ENCODE measurements around the gene MARCHF3.
"Not testable (repeated sequence)": the region's sequence is repeated elsewhere in the genome, so short reads cannot be mapped to it uniquely, and the experiment has no call there.

MARCHF3 gene

DNA sequence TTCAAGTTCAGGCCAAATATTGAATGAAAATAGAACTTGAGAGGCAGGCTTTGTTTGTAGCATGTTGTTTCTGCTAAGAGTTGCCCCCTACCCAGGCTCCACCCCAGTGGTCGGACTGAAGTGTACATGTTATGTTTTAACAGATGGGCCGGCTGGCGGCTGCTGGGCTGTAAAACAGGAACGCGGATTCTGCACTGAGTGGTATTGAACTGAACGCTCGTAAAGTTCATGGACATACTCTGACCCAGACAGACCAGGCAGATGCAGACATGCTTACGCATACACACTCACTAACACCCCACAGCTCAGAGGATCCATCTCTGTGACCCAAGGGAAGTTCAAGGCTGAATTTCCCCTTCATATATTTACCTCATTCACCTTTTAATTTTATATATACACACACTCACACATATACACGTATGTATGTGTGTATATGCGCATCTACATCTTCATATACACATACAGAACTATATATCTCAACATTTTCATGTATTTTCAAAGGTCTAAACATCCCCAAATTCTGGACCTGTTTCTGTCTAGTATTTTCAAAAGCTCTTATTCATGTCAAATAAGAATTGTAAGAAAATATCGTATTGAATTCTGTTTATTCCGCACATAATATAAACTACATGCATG lies 1.4 kb downstream of the MARCHF3 start:
- Mint-ChIP-seq H3K27ac (no peak overlapping the region), H3K36me3 (no peaks in the 10 kb centered on the region), H3K27me3 (no peaks in the 10 kb centered on the region), H3K9me3 (no peaks in the 10 kb centered on the region), H3K4me3 (peak overlapping the region; percentile 93), H3K4me1 (peaks cover 37% of the 10 kb centered on the region)

DNA sequence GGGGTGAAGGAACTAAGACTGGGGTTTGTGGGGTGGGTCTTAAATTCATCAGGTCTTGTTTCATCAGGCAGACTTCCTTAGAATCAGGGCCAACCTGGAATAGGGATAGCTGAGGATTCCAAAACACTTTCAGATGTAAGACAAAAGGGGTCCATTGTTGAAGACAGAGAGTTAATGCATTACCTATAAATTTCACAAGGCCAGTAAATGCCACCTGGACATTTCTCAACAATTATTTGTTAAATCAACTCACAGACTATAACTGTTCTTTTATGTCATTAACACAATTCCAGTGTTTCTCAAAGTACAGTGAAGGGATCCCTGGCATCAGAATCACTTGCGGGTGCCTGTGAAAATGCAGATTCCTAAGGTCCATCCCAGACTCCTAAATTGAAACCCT lies 2.8 kb downstream of the MARCHF3 start:
- Mint-ChIP-seq H3K36me3 (no peaks in the 10 kb centered on the region), H3K4me3 (no peak overlapping the region), H3K4me1 (peaks cover 40% of the 10 kb centered on the region), H3K27me3 (no peaks in the 10 kb centered on the region), H3K27ac (no peak overlapping the region), H3K9me3 (no peaks in the 10 kb centered on the region)

DNA sequence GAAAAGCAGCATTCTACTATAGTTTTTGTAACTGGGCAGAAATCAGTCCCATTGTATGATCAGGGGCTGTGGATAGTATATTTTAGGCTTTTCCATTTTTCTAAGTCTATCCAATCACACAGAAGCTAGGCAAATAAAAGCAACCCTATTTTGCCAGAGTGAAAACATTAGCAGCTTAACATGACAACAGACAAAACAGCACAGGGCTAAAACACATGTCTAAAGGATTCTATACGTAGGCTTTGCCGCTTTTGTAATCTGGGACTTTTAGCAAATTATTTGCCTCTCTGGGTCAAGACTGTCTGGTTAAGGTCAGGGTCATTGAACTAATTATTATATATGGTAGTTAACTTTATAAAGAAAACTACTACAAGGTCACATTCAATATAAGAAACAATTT lies 4.2 kb downstream of the MARCHF3 start:
- Mint-ChIP-seq H3K27me3 (no peaks in the 10 kb centered on the region), H3K4me1 (peaks cover 43% of the 10 kb centered on the region), H3K4me3 (no peak overlapping the region), H3K9me3 (no peaks in the 10 kb centered on the region), H3K36me3 (peaks cover 2% of the 10 kb centered on the region), H3K27ac (no peak overlapping the region)

DNA sequence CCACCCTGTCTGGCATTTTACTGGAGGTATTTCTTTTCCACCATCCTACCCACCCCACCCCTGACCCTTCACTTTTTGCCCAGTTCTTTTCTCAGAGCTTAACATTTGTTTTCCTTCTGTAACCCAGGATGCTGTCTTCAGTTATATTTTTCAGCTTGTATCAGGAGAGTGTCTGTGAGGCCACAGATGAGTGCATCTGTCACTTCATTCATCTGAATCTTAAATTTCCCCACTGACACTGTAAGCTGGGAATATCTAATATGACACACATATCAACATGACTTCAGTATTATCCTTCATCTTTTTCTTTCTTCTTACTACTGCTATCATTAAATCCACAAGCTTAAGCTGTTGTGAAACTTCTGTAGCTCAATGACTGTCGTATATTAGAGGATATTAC lies 4.9 kb downstream of the MARCHF3 start:
- Mint-ChIP-seq H3K27ac (peak overlapping the region; percentile 3), H3K9me3 (no peaks in the 10 kb centered on the region), H3K4me1 (peaks cover 43% of the 10 kb centered on the region), H3K36me3 (peaks cover 2% of the 10 kb centered on the region), H3K27me3 (no peaks in the 10 kb centered on the region), H3K4me3 (no peak overlapping the region)

DNA sequence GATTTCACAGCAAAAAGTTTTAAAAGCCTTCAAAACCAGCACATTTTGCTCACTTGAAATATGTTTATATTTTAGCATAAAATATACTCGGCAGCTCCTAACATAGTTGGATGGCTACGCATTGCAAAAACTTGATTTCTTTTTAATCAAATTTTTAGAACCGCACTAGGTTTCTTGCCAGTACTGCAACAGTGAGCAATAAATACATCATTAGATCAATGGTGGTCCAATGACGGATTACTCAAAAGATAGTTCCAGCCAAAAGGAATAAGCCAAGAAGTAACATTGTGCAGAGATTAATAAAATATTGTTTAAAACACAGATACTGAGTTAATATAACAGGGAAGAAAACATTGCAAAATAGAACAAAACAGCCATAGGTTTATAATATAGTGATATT lies 5.5 kb downstream of the MARCHF3 start:
- Mint-ChIP-seq H3K27me3 (no peaks in the 10 kb centered on the region), H3K27ac (no peak overlapping the region), H3K4me3 (no peak overlapping the region), H3K36me3 (peaks cover 2% of the 10 kb centered on the region), H3K4me1 (peaks cover 47% of the 10 kb centered on the region), H3K9me3 (no peaks in the 10 kb centered on the region)

DNA sequence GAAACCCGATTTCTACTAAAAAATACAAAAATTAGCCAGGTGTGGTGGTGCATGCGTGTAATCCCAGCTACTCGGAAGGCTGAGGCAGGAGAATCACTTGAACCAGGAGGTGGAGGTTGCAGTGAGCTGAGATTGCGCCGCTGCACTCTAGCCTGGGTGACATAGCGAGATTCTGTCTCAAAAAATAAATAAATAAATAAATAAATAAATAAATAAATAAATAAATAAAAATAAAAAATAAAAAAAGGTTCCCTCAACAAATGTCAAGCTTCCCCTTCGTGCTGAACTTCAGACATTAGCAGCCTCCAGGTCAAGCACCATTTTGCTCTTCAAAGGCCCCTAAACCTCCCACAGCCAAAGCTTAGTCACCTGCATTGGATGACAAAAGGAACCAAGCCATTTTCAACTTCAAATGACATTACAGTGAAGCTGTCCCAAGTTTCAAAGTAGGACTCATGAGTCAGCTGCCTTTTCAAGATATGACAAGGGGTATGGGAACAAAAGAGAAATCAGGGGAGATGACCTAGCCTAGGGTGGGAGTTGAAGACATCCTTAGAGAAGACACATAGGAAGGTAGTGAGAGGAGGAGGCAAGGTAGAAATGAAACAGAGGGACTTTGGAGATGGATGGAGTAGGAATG lies 6.7 kb downstream of the MARCHF3 start:
- not testable (repeated sequence) for H3K4me3 Mint-ChIP-seq, H3K9me3 Mint-ChIP-seq, H3K27me3 Mint-ChIP-seq, H3K36me3 Mint-ChIP-seq, H3K27ac Mint-ChIP-seq
- peaks cover 42% of the 10 kb centered on the region for H3K4me1 Mint-ChIP-seq

DNA sequence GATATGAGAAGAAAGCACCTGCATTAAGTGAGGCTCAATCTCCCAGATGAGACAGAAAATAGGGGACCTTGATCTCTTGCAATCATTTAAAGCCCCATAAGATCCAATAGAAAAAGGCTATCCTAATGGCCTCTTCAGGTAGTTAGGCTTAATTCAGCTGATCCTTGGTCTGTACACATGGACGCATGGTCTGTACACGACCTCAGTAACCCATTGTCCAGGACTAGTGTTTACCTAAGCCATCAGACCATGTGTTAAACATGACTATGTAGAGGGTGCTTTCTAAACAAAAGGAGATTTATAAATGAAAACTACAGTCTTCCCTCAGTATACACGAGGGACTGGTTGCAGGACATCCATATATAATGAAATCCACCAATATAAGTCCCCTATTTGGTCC lies 7.5 kb downstream of the MARCHF3 start:
- Mint-ChIP-seq H3K27ac (no peak overlapping the region), H3K36me3 (peaks cover 4% of the 10 kb centered on the region), H3K4me3 (no peak overlapping the region), H3K27me3 (no peaks in the 10 kb centered on the region), H3K9me3 (no peaks in the 10 kb centered on the region), H3K4me1 (peaks cover 40% of the 10 kb centered on the region)

DNA sequence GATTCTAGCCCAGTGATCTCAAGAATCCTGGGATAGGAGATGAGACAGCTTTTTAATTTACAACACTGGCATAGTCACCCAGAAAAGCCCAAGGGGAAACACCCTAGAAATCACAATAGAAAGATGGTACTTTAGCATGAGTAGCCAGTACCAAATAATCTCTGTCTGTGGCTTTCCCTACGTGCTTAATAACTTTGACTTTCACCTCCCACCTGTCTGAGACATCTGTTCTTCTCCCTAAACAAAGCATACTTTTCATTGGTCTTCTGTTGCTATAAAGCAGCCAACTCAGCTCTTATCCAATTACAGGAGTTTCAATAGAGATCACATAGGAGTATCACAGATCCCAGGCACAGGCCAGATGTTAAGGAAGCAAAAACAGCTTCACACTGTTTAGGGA lies 10.4 kb downstream of the MARCHF3 start:
- no peak overlapping the region for H3K4me3 Mint-ChIP-seq
- H3K36me3 Mint-ChIP-seq = peaks cover 5% of the 10 kb centered on the region
- H3K27me3 Mint-ChIP-seq = no peaks in the 10 kb centered on the region
- H3K4me1 Mint-ChIP-seq = peaks cover 28% of the 10 kb centered on the region
- no peak overlapping the region for H3K27ac Mint-ChIP-seq
- H3K9me3 Mint-ChIP-seq = no peaks in the 10 kb centered on the region

DNA sequence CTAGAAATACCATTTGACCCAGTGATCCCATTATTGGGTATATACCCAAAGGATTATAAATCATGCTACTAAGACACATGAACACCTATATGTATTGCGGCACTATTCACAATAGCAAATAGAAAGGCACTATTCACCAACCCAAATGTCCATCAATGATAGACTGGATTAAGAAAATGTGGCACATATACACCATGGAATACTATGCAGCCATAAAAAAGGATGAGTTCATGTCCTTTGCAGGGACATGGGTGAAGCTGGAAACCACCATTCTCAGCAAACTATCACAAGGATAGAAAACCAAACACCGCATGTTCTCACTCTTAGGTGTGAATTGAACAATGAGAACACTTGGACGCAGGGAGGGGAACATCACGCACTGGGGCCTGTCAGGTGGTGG lies 13.6 kb downstream of the MARCHF3 start:
- H3K4me3 Mint-ChIP-seq, H3K36me3 Mint-ChIP-seq, H3K27me3 Mint-ChIP-seq, H3K9me3 Mint-ChIP-seq, H3K27ac Mint-ChIP-seq: not testable (repeated sequence)
- peaks cover 42% of the 10 kb centered on the region for H3K4me1 Mint-ChIP-seq

DNA sequence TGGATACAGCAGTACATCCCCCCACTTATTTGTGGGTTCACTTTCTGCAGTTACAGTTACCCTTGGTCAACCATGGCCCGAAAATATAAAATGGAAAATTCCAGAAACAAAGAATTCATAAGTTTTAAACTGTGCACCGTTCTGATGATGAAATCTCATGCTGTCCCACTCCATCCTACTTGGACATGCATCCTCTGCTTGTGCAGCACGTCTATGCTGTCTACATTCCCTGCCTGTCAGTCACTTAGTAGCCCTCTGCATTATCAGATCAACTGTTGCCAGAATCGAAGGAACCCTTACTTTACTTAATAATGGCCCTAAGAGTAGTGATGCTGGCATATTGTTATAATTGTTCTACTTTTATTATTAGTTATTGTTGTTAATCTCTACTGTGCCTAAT lies 14.6 kb downstream of the MARCHF3 start:
- Mint-ChIP-seq H3K4me1 (peaks cover 48% of the 10 kb centered on the region), H3K27me3 (no peaks in the 10 kb centered on the region), H3K27ac (no peak overlapping the region)

DNA sequence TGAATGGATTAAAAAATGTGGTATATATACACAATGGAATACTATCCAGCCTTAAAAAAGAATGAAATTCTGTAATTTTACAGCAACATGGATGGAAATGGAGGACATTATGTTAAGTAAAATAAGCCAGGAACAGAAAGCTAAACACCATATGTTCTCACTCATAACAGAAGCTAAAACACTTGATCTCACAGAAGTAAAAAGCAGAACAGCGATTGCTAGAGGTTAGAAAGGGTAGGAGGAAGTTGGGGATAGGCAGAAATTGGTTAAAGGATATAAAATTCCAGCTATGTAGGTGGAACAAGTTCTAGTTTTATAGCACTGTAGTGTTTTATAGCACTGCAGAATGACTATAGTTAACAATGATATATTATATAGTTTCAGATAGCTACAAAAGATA lies 15.8 kb downstream of the MARCHF3 start:
- H3K9me3 Mint-ChIP-seq = no peaks in the 10 kb centered on the region
- no peak overlapping the region for H3K4me3 Mint-ChIP-seq
- peaks cover 2% of the 10 kb centered on the region for H3K36me3 Mint-ChIP-seq
- no peaks in the 10 kb centered on the region for H3K27me3 Mint-ChIP-seq
- H3K4me1 Mint-ChIP-seq = peaks cover 45% of the 10 kb centered on the region
- no peak overlapping the region for H3K27ac Mint-ChIP-seq

More for the DNA sequence above, 14.6 kb downstream of the MARCHF3 start:
- Mint-ChIP-seq H3K36me3 (peaks cover 3% of the 10 kb centered on the region), H3K9me3 (no peaks in the 10 kb centered on the region), H3K4me3 (no peak overlapping the region)

DNA sequence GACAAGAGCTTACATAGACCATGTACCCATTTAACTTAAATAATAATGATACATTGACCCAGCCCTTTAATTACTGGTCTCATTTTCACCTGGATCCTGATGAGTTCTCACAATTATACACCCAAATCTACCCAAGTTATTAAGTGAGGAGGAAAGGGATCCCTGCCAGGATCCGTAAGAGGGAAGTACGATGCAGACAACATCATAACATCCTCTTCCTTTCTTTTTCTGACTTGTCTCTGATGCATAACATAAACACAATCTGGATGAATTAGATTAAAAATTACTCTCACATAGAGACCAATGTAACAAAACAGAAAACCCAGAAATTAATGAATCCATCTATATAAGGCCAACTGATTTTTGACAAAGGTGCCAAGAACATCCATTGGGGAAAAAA lies 17.0 kb downstream of the MARCHF3 start:
- Mint-ChIP-seq H3K4me3 (no peak overlapping the region), H3K27me3 (no peaks in the 10 kb centered on the region), H3K36me3 (peaks cover 1% of the 10 kb centered on the region), H3K4me1 (peaks cover 44% of the 10 kb centered on the region), H3K9me3 (no peaks in the 10 kb centered on the region), H3K27ac (no peak overlapping the region)

DNA sequence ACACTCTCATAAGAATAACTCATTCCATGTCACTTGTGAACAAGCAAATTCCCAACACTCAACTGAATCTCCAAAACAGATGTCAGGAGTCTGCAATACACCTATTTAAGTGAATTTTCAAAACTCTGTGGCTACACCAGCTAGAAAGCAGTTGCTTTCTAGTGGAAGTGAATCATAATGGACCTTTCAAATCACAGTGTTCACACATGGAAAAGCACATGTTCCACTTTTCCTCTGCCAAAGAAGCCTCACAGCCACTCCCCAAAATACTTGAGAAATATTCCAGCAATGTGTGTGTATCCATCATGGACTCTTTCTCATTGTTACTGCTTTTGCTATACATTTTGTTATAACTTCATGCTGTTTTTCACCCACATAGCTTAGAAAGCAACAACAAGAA lies 17.4 kb downstream of the MARCHF3 start:
- Mint-ChIP-seq H3K4me1 (peaks cover 44% of the 10 kb centered on the region), H3K27me3 (no peaks in the 10 kb centered on the region), H3K4me3 (no peak overlapping the region), H3K9me3 (no peaks in the 10 kb centered on the region), H3K27ac (no peak overlapping the region), H3K36me3 (peaks cover 1% of the 10 kb centered on the region)

DNA sequence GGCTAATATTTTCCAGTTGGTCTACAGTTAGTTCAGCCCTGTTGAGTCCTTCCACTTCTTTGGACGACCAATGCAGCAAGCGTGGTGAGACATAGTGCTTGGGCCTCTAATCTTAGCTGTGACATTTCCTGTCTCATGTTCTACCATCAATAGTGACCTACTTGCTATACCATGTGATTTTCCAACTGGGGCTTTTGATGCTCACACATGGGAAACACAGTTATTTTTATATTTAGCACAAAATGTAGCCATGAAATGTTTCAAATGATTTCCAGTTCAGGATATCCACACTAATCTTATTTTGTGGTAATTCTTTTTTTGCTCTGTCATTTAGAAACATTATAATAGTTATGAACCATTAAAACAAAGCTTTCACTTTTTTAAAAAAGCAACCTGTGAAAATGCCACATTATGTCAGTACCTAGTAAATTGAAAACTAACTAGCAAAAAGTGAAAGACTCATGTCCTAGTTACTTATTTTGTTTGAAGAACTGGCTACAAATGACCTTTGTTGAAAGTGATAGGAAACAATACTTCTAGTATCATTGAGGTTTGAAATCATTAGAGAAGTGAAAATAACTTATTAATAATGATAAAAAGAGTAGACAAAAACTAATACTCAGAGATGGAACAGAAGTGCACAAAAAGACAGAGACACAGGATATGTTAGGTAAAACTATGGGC lies 18.3 kb downstream of the MARCHF3 start:
- no peak overlapping the region for H3K4me3 Mint-ChIP-seq
- peaks cover 44% of the 10 kb centered on the region for H3K4me1 Mint-ChIP-seq
- H3K9me3 Mint-ChIP-seq = no peaks in the 10 kb centered on the region
- peaks cover 1% of the 10 kb centered on the region for H3K36me3 Mint-ChIP-seq
- no peak overlapping the region for H3K27ac Mint-ChIP-seq
- H3K27me3 Mint-ChIP-seq = no peaks in the 10 kb centered on the region

DNA sequence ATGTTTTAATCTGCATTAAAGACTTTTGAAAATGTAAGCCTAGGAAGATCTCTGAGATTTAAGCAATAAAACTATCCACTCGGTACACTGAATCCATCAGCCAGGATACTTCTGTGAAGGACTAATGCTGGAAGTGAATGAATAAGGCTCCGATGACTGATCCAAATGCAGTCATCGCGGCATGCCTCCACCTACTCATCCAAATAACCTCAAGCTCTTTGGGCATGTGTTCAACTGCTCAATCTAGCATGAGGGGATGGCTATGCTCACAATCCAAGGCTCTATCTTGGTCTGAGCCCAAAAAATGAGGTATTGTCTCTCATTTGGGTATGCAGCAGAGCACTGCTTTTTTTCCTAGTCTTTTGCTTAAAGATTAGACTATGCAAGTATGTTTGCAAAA lies 19.2 kb downstream of the MARCHF3 start:
- Mint-ChIP-seq H3K4me1 (peaks cover 49% of the 10 kb centered on the region), H3K36me3 (no peaks in the 10 kb centered on the region), H3K27ac (no peak overlapping the region), H3K9me3 (no peaks in the 10 kb centered on the region), H3K4me3 (no peak overlapping the region), H3K27me3 (no peaks in the 10 kb centered on the region)

DNA sequence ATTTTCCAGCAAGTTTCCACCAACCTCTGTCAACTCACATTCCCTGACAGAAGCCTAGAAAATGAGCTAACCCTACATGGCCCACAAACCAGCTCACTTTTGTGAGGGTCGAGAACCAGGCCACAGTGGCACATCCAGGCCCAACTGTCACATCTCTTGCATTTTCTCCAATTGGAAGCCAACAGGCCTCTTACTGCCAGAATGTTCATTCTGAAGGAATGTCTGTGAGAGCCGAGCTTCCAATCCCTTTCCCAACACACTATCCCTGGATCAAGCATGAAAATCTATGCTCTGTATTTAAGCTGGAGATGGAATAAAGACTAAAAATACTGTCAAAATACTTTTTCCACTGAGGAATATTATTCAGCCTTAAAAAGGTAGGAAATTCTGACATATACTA lies 20.0 kb downstream of the MARCHF3 start:
- Mint-ChIP-seq H3K4me3 (no peak overlapping the region), H3K4me1 (peaks cover 49% of the 10 kb centered on the region), H3K9me3 (no peaks in the 10 kb centered on the region), H3K27ac (no peak overlapping the region), H3K36me3 (no peaks in the 10 kb centered on the region), H3K27me3 (no peaks in the 10 kb centered on the region)

Data from activated naive CD4-positive, alpha-beta T cell treated with anti-CD3 and anti-CD28 coated beads, Interleukin-2, amount 50 U/mL, for 24 hours (primary cell).